Stimulated activated CD4-positive, alpha-beta T cell treated with anti-CD3 and anti-CD28 coated beads, Interleukin-15, amount 100 ng/mL, for 1 hour (primary cell): ENCODE data around the gene GABRR2.
"Not testable (repeated sequence)": the region's sequence is repeated elsewhere in the genome, so short reads cannot be mapped to it uniquely, and the experiment has no call there.

Experiments
- DNase-seq, 2 donors: peaks; one replicate each; pipeline ENCODE4 v3.0.0-alpha.2; 2020; ENCODE audit warnings: low read depth in 1 of 2, low spot score in 1 of 2

GABRR2 gene

DNA sequence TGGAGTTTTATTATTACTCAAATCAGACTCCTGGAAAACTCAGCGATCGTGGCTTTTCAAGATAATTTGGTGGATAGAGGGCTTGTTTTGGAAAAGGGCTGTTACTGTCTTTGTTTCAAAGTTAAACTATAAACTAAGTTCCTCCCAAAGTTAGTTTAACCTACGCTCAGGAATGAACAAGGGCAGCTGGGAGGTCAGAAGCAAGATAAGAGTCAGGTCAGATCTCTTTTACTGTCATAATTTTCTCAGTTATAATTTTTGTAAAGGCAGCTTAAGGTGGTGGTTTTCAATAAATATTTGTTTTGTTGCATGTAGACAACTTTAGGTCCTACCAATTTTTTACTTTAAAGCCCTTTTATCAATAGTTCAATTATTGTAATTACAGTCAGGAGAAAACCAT lies 9.2 kb upstream of the GABRR2 start:
- no peak for DNase-seq

DNA sequence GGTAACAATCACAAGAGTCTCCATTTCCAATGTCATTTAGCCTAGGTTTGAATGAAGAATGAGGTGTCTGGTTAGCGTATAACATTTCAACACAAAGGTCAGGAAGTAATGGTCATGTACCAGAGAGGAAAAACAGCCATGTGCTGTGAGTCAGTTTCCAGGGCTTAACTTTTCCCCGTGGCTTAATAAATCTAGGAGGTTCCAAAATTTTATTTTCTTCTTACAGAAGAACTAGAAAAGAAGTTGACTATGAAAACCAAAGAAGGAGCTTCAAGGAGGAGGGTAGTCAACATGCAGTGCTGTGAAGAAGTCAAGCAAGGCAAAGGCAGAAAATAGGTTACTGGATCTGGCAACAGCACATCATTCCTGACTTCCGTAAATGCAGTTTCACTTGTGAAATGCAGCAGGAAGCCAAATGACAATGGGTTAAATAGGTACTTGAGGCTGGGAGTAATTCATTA lies 8.4 kb upstream of the GABRR2 start:
- DNase-seq: no peak

DNA sequence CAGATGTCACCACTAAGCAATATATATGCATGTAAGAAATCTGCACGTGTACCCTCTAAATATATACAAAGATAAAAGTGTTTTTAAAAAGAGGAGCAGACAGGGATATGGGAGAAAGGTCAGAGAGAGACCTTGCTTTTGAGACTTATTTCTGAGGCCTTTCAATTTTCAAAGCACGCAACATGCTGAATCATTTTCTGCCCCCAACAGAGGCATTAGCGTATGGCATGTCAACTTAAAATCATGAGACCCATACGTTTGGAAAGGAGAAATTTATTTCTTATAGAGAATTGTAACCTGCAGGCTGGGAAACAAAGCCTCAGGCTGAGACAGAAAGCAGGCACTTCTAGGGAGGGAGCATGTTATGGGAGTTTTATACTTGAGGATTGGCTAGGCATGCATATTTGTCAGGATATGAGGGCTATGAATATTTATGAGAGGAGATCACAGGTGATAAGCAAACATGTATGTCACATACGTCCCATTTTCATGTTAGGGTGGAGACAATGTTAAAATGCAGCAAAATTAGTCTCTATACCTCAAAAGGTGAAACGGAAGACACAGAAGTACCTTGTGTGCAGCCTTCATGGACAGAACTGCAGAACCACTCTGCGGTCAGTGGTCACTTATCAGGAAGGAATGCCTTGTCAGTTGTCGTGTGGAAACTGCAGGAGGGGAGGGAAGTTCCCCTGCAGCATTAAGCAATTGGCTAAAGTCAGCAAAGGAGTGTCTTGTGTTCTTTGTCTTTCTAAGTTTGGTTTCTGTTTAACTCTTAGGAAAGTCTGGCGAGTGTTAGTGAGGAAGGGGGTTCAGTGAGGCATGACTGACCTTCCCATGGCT lies 6.3 kb upstream of the GABRR2 start:
- DNase-seq: no peak

DNA sequence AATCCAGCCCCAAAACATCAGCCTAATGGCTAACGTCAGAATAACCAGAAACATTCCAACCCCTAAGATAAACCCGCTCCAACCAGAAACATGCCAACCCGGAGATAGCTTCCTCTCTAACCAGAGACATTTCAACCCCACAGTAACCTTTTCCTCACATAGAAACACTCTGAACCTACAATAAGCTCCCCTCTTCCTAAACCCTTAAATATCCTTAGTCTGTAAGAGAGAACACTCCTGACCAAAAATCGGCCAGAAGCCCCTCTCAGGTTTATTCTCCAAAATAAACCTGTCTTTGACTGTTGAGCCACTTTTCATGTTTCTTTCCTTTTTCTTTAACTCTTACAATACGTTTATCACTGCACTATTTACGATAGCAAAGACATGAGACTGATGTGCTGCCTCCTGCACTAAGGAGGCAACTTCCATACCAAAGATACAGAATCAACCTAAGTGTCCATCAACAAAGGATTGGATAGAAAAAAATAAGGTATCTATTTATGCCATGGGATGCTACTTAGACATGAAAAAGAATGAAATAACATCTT lies 5.0 kb upstream of the GABRR2 start:
- no peak for DNase-seq

DNA sequence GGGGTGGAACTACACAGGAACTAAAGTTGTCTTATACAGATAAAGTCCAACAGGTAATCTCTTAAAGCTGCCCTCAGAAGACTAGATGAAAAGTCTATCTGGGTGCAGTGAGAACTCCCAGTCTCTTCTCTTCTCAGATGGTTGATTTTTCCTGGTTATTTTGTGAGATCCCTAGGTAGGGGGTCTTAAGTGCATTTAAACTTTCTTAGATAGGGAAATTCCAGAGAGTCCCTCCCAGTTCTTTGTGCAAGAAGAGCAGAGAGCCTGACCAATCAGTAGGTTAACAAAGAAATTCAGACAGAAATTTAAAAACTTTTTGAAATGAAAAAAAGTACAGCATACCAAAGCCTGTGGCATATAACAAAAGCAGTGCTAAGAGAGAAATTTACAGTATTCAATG lies 2.0 kb upstream of the GABRR2 start:
- DNase-seq: no peak

DNA sequence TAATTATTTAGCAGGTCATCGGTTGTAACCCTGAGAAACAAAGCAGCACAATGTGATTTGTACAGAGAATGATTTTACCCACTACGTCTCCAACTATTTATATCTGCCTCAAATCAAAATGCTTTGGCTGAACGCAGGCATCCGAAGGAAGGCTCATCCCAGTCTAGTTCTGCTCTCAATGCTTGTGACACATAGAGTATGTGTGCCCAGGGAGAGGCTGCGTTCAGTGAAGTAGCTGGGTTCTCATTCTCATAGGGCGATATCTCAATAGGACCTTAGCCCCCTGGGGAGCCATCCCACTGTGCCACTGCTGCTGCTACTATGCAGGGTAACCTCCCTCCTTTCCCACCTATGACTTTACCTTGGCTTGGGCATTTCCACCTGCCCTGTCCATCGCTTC lies 407 bp downstream of the GABRR2 start:
- no peak for DNase-seq

DNA sequence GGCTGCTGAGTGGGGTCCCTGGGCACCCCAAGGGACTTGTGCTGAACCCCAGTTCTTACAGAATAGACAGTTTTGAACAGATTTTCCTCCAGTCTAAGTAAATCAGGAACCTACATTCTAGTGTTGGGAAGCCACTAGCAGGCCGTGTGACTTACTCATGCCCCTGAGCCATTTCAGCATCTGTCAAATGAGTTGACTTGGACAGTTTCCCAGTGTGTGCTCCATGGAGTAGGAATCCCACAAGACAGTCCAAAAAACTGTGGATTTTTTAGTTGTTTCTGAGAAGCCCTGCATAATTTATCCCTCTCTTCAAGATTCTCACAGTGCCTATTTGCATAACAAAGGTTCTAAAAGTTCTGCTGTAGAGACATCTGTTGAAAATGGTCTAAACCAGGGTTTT lies 2.1 kb downstream of the GABRR2 start:
- no peak for DNase-seq

DNA sequence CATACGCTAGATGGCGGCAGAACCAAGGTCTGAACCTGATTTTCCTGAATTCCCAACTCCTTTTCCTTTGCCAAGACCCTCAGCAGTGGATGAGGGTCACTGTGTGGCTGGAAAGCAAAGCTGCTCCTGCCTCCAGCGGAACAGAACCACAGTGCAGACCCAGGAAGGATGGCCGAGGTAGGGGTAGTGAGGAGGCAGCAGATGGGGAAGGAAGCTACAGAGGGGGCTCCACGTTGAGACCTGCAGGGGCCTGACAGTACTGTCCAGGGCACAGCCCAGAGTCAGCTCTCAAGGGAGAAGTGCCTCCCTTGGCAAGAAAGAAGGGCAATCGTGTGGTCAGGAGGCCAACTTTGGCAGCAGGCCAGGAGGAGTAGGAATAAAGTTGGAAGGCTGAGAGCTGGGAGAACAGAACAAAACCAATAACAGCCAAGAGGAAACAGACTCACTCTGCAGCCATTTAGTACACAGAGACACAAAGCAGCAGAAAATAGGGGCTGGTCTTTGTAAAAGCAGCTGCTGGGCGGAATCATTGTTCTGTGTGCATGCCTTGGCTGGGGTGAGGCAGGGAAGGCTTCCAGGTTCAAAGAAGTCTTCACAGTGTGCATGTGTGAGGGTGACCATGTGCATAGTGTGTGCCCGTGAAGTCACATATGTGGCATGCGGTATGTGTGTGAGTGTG lies 3.1 kb downstream of the GABRR2 start:
- no peak for DNase-seq

DNA sequence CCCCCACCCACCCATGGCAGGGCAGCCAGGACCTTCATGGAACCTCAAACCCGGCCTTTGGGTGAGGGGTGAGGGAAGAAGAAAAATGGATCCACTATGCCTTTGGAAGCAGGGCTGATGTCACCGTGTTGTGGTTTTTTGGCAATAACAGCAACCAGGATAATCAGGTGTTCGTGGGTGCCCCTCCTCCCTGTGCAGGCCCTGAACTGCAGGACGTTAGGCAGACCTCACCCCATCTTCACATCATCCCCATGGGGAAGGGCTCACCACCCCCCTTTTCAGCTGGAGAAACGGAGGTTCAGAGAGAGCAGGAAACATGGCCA lies 3.6 kb downstream of the GABRR2 start:
- no peak for DNase-seq

DNA sequence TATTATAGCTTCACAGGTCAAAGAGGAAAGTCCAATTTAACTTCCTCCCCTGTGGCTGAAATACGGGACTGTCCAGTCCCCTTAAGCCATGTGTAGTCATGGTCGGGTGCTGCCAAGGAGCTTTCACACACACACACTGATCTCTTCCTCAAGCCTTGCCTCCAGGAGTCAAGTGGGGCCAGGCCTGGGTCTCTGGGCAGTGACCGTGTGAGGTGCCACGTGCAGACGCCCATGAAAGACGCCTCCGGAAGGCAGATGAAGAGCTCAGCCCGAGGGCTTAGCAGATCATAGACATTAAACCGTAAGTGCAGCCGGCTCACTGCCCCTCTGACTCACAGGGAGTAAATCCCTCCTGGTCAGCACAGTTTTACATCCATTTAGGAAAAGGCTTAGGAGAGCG lies 4.2 kb downstream of the GABRR2 start:
- DNase-seq: no peak

DNA sequence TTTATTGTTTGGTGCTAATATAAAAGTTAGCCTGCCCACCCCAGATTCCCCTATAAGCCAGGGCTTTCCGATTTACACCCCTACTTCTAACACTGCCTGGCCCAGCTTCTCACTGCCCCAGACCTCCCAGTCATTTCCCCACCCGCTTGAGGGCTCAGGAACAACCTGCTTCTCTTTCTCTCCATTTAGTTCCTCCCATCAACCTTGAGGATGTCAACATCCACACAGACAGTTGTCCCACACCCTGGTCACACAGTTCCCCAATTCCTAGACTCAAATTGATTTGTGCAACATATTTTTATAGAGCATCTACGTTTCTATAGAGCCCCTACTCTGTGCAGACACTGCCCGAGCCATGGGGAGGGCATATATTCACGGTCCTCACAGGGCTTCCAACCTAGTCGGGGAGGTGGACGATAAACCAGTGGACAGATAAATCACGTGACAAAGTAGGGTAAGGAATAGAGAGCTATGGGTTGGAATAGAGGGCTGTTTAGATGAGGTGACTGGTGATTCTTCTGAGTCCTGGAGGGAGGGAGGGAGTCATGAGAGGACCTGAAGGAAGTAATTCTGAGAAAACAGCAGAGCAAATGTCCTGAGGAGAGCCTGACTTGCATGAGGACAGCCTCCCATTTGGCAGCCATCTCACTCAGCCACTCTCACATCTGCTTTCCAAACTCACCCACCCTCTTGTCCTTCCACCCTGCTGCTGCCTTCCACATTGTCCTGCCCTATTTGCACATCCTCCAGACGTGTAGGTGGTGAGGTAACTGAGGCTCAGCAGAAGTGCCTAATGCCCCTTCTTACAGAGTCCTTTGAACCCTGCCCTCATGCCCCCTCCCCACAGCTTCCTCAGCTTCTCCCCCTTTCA lies 6.3 kb downstream of the GABRR2 start:
- no peak for DNase-seq

DNA sequence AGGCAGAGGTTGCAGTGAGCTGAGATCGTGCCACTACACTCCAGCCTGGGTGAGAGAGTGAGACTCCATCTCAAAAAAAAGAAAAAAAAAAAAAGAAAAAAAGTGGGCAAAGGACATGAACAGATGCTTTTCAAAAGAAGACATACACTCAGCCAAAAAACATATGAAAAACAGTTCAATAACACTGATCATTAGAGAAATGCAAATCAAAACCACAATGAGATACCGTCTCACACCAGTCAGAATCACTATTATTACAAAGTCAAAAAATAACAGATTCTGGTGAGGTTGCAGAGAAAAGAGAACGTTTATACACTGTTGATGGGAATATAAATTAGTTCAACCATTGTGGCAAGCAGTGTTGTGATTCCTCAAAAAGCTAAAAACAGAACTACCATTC lies 10.6 kb downstream of the GABRR2 start:
- not testable (repeated sequence) for DNase-seq

DNA sequence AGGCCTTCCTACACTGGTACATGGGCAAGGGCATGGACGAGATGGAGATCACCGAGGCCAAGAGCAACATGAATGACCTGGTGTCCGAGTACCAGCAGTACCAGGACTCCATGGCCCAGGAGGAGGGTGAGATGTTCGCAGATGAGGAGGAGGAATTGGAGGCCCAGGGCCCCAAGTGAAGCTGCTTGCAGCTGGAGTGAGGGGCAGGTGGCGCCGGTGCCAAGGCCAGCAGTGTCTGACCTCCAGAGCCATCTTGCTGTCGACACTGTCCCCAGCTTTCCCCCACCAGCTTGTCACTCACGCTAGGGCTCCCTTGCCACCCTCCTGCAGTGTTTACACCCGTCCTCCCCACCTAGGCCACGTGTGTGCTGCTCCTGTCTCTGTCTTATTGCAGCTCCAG lies 12.2 kb downstream of the GABRR2 start:
- DNase-seq: no peak

DNA sequence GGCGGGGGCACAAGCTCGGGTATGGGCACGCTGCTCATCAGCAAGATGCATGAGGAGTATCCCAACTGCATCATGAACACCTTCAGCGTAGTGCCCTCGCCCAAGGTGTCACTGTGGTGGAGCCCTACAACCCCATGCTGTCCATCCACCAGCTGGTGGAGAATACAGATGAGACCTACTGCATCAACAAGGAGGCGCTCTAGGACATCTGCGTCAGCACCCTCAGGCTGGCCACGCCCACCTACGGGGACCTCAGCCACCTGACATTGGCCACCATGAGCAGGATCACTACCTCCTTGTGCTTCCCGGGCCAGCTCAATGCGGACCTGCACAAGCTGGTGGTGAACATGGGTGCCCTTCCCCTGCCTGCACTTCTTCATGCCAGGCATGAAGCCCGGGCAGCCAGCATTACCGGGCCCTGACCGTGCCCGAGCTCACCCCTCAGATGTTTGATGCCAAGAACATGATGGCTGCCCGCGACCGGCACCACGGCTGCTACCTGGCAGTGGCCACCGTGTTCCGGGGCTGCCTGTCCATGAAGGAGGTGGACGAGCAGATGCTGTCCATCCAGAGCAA lies 12.8 kb downstream of the GABRR2 start:
- DNase-seq: no peak

DNA sequence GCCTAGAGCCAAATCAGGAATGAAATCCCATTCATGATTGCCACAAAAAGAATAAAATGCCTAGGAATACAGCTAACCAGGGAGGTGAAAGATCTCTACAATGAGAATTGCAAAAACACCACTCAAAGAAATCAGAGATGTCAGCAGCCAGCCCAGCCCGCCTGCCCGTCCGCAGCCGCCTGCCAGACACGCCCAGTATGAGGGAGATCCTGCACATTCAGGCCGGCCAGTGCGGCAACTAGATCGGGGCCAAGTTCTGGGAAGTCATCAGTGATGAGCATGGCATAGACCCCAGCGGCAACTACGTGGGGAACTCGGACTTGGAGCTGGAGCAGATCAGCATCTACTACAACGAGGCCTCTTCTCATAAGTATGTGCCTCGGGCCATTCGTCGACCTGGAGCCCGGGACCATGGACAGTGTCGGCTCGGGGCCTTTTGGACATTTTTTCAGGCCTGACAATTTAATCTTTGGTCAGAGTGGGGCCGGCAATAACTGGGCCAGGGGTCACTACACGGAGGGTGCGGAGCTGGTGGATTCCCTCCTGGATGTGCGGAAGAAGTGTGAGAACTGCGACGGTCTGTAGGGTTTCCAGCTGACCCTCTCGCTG lies 13.4 kb downstream of the GABRR2 start:
- no peak for DNase-seq

DNA sequence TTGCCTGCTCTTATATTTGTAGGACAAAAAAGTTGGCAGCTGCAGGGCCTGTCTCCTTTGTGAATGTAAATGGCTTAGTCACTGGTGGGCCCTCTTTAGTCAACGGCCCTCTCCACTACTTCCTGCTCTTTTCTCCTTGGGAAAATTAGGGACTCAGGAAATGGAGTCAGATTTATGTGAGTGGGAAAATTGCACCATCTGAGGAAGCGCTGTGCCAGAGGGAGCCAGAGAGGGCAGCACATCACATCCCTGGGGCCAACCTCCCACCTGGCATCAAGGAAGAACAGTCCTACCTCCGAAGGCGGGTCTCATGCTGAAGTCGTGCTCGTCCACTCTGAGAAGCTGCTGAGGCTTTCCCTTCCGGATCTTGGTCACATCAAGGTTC lies 15.6 kb downstream of the GABRR2 start:
- no peak for DNase-seq

DNA sequence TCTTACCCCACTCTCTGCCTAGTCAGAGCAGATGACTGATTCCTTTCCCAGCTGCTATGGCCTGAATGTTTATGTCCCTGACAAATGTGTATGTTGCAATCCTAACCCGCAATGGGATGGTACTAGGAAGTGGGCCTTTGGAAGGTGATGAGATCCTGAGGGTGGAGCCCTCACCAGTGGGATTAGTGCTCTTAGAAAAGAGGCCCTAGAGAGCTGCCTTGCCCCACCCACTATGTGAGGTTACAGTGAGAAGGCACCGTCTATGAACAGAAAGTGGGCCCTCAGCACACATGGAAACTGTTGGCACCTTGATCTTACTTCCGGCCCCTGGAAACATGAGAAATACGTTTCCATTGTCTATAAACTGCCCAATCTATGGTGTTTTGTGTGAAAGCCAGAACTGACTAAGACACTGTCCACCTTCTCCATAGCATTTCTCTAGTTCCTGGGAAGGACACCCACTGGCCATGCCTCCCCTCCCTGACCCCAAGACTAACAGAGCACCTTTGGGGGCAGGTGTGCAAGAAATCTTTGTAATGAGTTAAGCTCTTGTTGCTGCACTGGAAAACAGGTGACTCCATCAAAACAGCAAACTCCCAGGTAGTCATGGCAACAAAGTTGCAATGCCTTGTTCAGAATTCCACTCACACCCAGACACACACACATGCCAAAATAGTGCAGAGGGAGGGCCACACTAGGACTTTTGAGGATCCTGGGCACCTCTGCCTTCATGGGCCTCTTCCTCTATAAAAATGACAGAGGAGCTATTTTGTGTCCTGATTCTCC lies 16.2 kb downstream of the GABRR2 start:
- no peak for DNase-seq

DNA sequence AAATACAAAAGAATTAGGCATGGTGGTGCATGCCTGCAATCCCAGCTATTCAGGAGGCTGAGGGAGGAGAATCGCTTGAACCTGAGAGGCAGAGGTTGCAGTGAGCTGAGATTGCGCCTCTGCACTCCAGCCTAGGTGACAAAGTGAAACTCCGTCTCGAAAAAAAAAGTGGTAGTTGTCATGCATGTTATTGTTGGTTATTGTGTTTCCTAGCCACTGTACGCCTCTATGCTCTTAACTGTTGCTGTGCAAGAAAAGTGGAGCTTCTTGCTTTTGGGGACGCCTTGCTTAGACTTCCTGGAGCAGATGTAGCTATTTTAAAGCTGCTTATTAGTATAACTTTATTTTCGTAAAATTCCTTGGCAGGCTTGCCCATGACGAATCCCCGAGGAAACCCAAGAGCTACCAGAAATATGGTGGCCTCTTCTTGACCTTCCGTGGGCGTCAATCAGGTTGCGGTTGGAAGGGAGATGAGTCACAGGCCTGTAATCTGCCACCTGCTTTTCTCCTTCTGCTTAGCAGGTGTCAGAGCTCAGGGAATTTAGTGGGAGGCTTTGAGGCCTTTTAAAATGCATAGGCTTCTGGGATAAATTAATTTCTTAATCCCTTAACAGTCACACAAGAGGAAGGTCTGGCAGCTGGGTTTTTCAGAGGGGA lies 17.3 kb downstream of the GABRR2 start:
- peak in 1 of 2 donors; percentile 24 for DNase-seq

DNA sequence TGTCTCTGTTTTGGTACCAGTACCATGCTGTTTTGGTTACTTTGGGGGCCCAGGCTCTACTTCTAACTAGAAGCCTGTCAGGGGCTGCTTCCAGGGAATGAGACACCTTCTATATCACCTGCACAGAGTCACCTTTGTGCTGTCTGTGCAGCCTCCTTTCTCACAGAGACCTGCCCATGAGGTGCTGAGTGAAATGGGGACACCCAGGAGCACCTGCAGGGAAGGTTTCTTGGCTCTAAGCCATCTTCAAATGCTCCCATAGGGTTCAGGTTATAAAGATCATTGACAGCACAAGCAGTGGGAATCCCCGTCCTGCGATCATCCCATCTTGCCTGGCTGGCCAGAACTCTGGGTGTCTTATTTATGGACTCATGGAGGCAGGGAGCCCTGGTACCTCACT lies 19.1 kb downstream of the GABRR2 start:
- DNase-seq: no peak

DNA sequence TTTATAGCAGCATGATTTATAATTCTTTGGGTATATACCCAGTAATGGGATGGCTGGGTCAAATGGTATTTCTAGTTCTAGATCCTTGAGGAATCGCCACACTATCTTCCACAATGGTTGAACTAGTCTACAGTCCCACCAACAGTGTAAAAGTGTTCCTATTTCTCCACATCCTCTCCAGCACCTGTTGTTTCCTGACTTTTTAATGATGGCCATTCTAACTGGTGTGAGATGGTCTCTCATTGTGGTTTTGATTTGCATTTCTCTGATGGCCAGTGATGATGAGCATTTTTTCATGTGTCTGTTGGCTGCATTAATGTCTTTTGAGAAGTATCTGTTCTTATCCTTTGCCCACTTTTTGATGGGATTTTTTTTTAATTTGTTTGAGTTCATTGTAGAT lies 20.0 kb downstream of the GABRR2 start:
- DNase-seq: not testable (repeated sequence)
